GM21390 (cell line): ENCODE measurements around the gene LRRC32.

ENCODE experiments used
- ATAC-seq: cut with Tn5 transposase; IDR thresholded peaks from one replicate; pipeline ENCODE4 v1.9.1; 2021; ENCODE audit not compliant: unreplicated experiment

The LRRC32 gene

DNA sequence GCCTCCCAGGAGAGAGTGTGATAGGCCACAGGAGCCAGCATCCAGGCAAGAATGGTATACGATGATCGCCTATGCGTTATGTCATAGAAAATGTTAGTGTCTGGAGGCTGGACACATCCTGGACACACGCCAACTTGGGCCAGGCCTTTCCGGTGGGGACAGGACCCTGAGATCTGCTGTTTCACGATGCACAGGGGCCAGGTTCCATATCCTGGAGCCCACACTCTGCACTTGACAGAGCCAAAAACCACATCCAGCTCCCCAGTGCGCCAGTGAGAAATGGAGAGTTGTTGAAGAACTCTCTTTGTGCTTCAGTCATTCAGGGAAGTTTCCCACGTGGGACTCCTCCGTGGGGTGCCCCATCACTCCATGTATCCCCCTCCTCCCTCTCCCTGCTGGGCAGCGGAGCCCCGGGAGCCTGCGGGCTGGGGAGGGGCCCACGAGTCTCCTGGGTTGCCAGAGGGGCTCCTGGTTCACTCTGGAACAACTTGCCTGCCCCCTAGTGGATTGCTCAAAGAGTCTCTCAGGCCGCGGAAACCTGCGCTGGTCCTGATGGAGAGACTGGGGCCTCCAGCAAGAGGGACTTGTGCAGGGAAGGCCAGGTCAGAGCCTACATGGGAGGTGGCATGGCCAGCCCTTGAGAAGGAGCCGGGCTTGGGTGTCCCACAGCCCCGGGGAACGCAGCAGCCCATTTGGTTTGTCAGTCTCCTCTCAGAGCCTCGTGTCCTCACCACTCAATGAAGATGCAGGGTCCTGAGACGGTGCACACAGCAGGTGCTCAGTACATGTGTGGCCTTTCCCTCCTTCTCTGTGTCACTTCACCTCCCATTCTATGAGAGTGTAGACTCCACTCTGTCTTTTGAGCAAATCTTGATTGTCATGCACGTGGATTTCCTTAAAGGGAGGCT lies 10.2 kb upstream of the LRRC32 start:
- no peak for ATAC-seq

DNA sequence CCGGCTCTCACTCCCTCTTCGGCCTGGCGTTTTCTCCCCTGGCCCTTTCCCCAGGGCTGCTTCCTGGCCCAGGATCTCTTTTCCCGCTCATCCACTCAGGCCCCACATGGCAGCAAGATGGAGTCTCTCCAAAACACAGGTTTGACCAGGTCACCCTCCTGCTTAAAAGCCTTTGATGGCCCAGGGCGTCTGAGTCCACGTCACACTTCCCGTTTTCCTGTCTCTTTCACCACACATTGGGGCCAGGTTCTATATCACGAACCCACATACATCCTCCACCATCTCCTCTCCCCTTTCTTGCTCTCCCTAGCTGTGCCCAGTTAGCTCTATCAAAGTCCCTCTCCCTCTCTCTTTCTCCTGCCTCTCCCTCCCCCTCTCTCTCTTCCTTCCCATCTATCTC lies 7.8 kb upstream of the LRRC32 start:
- ATAC-seq: no peak

DNA sequence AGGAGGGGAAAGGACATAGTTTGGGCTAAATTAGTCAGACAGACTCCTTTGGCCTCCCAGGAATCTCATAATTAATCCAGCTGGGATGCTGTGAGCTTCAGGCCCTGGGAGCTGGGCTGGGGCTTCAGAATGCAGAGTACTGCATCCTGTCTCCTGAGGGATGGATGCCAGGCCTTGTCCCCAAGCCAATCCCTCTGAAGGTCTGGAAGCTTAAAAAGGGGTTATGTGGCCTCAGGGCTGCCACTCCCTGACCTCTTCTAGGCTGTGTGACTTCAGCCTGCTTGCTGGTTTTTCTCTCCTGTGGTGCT lies 6.9 kb upstream of the LRRC32 start:
- ATAC-seq: no peak

DNA sequence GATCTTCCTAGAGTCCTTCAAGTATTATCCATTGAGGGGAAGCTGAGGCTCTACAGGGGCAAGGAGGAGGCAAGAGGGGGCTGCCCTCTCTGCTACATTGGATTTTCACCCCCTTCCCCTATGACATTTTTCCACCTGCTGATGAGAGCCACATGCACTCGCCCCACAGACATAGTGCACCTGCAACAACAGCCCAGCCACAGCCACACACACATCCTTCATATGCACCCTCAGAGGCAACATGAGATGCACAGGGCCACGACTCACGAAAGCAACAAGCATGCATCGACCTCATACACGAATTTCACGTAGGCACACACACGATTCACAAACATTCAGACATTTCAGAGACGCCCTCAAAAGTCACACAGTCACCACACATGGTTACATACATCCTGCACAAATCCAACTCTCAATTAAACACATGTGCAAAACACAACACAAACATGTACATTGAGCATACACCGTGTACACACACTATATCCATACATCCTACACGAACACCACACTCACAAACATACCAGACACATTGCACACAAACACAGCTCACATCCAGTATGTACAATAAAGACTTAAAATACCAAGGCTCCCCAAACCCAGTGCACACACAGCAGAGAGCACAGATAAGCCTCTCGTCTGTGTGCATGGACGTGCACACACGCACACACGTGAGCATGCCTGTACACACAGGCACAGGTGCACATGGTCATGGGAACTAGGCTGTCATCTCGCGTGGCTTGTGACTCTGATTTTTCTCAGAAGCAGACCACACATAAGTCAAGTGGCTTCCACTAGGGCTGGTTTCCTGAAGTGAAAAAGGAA lies 6.3 kb upstream of the LRRC32 start:
- ATAC-seq: no peak

DNA sequence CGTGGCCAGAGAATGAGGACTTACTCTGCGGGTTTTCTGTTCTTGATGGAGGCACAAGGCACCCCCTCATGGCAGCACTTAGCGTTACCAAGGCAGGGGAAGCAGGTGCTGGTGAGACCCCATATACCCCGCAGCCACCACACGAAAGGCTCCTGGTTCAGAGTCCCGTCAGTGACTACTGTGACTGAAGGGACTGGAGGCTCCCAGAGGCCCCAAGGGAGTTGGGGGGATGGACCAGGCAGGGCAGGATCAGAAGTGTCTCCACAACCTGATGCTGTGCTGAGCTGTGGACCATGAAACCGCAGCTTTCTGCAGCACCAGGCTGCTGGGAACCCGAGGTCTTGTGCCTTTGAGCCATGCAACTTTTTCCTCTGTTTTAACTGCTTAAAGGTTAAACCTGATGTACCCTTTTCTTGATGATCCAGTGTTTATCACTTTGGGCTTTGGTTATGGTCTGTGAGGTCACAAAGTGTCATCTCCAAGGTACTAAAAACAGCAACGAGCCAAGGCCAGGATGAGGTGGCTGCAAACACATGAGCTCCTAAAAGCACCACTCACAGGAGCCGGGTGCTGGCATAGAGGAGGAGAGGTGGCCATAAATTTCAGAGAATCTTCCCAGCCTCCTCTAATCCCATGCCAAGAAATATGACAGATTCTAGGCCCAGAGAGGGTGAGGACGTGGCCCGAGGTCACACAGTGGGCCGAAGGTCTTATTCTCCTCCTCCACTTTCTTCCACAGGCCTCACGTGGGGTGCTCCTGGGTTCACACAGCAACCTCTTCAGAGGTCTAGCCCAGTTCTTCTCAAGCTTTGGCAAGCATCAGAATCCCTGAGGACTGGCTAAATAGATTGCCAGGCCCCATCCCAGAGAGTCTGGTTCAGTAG lies 4.2 kb upstream of the LRRC32 start:
- ATAC-seq: peak; percentile 37

DNA sequence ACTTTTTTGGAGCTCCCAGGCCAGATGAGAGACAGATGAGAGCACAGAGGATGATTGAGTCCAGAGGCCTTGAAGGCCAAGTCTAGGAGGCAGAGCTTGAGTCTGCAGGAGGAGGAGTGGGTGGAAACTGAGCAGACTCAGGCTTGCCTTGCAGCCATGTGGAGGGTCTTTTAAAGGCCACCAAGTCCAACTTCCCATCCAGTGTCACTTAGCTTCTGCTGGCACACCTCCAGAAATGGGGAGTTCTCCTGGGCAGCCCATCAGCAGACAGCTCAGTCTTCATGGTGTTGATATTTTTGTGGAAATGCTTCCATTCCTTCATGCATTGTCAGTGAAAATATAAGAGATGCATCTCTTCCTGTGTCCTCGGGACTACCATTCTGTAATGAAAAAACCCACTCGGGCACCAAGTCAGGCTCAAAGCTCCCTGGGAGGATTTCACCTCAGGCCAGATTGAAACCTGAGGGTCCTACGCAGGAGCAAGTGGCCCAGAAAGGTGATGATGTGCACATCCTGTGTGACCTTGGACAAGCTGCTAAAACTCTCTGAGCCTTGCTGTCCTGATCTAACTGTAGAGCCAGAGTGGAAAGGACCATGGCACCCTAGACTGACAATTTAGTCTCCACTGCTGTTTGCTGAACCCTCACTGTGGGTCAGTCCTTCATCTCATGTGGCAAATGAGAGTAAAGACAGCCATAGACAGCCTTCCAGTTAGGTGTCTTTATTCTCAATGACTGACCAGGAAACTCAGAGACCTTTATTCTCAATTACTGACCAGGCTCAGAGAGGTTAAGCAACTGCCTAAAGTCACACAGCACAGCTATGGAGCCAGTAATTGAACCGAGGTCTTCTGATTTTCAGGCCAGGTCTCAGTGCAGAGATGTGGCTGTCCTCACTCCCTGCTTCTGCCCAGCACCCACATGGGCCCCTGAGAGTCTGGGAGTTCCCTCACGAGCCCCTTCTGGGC lies 2.9 kb upstream of the LRRC32 start:
- no peak for ATAC-seq

DNA sequence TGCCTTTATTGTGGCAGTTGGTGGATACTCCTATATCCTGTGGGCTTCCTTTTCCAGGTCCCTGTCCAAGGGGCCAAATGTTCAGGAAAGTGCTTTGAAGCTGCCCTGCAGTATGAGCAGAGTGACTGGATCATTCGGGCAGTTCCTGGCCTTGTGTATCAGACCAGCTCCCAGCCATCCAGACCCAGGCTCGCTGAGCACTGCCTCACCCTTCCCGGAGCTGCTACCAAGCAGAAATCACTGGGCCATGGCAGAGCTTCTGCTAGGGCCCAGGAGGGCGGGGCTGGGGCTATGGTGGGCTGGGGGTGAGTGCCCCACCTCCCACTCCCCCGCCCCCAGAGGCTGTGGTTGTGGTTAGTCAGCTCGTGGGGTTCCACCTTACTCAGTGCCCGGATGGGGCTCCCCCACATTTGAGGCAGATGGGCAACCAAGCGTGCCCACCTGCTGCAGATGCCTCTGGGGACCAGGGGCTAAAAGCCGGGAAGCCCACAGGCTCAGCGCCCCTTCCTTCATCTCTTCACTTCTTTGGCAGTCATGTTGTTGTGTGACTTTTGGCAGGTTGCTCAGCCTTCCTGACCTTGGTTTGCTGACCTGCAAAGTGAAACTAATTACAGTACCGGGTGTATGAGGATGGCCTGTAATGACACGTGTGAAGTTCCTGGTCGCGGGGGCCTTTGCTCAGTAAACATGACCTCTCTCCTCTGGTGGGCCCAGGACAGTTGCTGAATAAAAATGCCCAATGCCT lies 2.1 kb upstream of the LRRC32 start:
- ATAC-seq: peak; percentile 55

DNA sequence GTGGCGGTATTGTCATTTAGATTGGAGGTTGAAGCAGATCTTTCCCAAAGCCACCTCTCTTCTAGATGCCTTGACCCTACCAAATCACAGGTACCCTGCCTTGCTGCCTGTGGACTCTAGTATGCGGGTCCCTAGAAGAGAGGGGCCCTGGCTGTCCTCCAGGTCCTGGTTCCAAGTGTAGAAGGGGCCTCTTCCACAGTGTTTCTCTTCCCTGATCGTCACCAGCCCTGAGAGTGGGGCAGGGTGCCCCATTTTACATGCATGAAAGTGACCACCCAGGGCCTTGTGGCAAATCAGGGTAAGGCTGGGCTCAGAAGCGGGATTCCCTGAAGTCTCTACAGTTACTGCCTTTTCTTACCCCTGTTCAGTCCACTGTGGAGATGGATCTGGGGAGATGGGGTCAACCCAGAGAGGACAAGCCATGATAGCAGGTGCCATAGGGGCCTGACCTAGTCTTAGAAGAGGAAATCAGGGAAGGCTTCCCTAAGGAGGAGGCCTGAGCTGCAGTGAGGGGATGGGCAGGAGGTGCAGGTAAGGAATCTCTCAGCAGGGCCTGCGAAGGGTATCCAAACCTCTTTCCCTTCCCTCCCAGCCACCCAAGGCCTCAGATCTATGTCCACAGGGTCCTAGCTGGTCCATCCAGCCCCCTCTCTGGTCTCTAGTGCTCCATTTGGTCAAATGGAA lies 1.2 kb upstream of the LRRC32 start:
- ATAC-seq: no peak

DNA sequence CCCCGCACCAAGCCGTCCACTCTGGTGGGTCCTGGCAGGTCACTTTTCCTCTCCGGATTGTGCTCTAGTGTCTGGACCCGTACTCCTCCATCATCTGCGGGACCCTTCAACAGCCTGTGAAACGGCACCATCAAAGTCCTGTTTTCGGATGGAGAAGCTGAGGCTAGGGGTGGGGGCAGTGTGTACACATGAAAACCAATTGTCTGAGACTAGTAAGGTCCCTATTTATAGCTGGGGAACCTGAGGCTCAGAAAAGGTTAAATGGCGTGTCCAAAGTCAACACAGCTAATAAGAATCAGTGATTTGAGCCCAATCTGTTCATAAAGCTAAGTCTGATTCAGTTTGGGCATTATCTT lies 668 bp upstream of the LRRC32 start:
- no peak for ATAC-seq

DNA sequence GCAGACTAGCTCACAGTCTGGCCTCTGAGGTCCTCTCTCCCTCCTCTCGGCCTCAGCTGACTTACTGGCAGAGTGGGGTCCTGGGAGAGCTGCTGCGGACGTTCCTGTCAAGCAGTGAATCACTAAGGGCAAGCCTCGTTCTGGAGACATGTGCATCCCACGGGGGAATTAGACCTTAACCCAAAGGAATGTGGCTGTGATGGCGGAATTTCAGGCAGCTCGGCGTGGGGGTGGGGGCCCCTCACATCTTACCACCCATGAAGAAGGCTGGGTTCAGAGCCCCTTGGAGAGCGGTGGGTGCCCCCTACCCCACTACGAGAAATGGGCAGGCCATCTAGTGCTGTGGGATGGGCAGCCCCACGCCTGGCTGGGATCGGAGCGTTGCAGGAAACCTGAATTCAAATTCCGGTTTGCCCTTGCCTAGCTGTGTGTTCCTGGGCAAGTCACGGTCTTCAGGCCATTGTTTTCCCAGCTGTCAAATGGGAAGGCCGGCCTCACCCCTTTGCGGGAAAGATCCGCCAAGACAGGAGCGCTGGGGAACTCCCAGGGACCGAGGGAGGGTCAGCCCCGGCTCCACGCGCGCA lies 554 bp downstream of the LRRC32 start:
- no peak for ATAC-seq

DNA sequence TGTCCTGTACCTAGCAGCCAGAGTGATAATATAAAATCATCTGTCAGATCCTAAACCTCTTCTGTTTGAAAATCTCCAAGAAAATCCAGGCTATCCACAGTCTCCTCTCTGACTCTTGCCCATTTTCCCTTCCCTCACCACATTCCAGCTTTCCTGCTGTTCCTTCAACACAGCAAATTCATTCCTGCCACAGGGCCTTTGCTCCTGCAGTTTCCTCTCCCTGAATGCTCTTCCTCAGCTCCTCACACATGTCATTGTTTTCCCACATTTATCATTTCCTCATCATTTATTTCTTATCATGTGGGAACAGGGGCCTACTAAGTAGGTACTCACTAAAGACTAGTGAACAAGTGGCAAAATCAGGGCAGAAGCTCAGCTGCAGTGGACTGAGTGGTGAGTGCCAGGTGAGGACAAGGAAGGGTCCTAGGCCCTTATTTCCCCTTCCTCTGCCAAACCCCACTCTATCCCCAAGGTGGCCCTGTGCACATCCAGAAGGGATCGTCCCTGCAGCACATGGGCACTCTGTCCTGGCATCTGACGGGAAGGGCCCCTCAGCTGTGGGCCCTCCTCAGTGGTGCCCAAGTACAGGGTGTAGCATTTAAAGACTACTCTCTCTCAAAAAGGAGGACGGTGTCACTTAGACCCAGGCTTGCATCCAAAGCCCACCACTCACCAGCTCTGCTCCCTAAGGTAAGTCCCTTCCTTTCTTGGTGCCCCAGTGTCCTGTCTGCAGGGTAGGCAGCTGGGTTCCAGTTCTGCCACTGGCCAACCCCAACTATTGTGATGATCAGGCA lies 2.0 kb downstream of the LRRC32 start:
- no peak for ATAC-seq

DNA sequence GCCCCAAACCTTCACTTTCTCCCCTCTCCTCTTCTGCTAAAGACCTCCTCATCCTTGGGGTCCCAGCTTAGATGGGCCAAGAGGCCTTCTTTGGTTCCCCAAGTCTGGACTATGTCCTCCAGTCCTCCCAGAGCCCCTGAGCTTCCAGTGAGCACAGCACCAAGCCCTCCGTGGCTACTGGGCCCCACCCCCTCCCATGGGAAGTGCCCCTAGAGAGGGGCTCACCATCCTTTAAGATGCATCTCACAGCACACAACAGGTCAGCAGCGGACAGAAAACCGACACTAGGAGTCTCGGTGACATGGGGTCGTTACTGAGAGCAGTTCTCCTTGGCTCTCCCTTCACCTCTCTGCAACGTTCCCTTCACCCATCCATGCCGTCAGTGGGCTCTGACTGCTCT lies 2.7 kb downstream of the LRRC32 start:
- ATAC-seq: no peak

DNA sequence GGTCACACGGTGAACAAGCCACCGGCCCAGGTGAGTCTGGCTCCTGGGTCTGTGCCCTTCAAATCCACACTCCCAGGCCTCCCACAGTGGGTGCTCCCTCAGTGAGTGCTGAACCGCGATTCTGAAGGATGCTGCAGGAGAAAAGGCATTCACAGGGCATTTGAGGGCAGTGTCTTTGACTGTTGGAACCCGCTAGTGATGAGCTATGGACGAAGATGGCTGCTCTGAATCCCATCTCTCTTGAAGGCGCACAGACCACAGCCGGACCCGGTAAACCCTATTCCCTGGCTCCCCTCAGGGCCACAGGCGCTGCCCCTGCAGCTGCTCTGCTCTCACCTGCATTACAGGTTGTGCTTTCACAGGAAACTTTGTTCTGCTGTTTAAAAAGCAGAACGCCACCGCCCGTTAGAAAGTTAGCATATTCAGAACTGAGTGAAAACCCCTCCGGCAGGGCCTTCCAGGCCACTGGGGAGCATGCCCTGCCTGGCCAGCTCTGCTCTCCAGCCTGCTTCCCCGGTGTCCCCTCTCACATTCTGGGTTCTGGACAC lies 3.2 kb downstream of the LRRC32 start:
- ATAC-seq: no peak

DNA sequence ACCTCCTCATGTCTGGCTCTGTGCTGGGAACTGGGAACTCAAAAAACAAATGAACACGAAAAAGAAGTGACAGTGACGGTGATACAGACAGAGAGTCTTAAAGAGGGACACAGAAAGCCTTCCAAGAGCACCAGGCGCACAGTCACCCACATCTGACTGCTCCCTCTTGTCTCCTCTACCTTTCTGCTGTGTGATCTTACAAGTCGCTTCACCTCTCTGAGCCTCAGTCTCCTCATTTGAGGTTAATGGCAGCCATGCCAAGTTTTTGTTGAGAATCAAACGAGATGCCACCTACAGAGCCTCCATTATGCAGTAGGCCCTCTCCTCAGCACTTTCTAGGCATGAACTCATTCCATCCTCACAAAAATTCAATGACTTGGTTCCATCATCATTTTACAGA lies 3.7 kb downstream of the LRRC32 start:
- ATAC-seq: no peak

DNA sequence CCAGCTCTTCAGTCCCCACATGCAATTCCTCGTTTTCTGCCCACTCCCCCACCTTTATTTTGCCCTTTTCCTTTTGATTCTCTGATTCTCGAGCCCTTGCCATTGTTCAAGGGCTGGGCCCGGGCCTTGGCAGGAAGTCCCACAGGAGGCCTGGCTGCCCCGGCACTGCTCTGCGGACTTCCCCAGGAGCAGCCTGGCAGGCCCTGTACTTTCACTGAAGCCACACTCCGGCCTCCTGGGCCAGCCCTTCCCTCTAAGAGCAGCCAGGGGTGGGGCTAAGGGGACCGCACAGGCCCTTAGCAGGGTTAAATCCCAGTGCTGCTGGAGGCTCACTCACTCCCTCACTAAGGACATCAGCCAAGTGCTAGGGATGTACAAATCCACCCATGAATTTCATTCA lies 4.1 kb downstream of the LRRC32 start:
- peak; percentile 44 for ATAC-seq

DNA sequence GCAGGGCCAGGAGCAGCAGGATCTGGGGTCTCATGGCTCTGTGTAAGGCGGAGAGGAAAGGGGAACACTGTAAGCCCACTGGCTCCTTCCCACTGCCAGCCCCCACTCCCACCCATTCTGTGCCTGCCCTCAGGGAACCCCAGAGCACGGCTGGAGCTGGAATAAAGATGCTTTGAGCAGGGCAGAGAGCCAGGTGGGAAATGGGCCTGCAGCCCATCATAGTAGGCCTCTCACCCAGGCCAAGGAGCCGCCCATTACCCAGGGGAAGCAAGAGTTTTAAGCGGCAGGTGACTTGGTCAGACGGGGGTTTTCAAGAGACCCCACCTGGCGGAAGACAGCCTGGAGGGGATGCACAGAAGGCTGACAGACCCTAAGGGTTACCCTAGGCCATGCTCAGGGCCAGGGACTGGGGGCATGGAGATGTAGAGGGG lies 4.6 kb downstream of the LRRC32 start:
- ATAC-seq: no peak

DNA sequence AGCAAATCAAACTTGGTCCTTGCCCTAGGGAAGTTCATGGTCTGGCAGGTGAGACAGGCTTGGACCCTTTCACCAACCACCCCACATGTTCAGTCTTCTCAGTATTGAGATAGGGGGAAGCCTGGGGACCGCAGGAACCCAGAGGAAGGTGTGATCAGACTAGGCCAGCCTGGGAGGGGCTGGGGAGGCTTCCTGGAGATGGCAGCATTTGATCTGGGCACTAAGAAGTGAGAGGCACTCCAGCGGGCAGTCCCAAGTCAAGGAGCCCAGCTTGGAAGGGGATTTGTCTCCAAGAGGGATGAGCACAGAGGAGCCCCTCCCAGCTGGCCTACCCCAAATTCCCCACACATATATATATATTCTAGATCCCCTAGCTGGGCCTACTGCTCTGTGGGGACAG lies 5.4 kb downstream of the LRRC32 start:
- no peak for ATAC-seq
